CD1c-positive myeloid dendritic cell (primary cell): ENCODE data around the gene TSHZ2.
A peak's percentile ranks its signal among the peaks of the same experiment; 100 is the strongest.
"Not testable (repeated sequence)": the region's sequence is repeated elsewhere in the genome, so short reads cannot be mapped to it uniquely, and the experiment has no call there.

Experiments
- DNase-seq: peaks from one replicate; pipeline ENCODE4 v3.0.0-alpha.2; 2016; ENCODE audit errors: extremely low spot score

TSHZ2 gene

DNA sequence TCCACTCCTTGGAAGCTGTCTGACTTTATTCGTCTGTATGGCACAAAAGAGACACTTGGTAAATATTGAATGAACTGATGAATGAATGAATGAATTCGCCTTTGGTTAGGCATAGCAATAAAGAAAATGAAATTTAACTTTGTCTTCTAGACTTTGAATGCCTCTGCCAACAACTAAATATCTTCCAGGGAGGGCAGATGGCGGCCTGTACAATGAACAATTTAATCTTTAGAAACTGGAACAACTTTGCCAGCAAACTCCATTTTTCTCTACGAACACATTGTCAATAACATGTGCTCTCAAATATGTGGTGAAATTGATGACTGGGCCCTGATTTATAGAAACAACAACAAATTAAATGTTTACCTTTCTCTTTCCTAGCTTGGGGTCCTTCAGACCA is 480.9 kb downstream of the TSHZ2 start:
- DNase-seq: no peak

GRCh38 chr20:53454675-53455276 is 482.6 kb downstream of the TSHZ2 start:
- DNase-seq: no peak

- DNase-seq: no peak
These were observed 491.2 kb downstream of the TSHZ2 start for GRCh38 chr20:53463101-53463972.

GRCh38 chr20:53466279-53466678 is 494.1 kb downstream of the TSHZ2 start:
- DNase-seq: no peak

DNA sequence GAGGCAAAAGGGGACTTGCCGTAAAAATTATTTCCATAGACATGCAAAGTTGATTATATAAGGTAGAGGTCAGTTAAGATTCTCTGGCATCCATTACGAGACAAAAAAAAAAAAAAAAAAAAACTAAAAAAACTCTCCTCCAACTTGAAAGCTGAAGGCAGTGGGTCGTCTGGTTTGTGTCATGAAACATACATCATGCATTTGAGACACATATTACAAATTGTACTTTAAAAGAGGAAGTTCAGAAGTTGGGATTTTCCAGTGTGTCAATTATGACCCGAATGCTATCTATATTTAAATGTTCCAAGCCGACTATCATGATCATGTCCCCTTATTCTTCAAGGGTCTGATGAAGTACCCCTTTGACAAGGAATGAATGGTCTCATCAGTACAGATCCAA is 496.4 kb downstream of the TSHZ2 start:
- DNase-seq: peak; percentile 9

GRCh38 chr20:53472859-53473258 is 500.7 kb downstream of the TSHZ2 start:
- DNase-seq: not testable (repeated sequence)

DNA sequence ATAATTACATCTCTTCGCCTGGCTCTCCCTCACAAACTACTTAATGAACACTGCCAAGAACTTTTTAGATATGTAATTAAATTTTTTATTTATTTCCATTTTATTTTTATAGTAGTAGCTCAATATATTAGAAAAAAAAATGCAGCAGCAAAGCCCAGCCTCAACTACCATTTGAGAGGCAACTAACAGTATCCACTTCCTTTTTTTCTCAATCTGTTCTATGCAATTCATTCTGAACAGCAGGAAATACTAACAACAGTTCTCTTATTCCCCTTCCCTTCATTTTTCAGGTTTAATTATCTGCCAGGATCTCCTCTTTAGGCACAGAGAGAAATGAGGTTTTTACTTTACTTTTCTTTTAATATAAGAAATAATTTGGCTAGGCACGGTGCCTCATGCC is 508.8 kb downstream of the TSHZ2 start:
- no peak for DNase-seq

DNA sequence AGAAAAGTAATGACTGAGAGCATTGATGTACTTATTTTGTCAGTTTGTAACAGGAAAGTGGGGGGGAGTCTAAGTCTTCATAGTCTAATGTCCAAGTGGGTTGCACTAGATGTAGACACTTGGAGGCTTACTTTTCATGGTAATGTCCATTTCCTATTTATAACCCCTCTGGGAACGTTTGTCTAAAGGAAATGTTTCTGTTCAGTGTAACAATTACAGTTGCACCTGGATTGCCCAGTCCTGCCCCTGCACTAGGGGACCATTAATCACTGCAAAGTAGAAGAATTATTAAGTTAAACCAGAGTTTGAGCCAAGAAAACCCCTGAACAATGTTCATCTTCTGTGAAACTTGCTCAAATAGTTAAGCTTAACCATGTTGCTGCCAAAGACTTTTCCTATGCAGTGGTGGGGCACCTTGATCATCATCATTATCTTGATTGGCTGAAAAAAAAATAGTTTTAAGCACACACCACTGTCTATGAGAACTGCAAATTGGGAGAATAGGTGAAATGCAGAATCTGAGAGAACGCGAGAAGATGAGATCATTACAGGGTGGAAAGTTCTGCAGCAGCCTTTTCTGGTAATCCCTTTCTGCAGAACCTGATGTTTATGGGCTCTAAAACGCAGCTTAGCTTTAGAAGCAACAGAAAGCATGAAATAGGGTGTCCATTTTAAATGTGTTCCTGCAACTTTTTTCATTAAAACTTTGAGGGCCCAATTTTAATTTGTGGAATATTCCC is 515.5 kb downstream of the TSHZ2 start:
- no peak for DNase-seq

DNA sequence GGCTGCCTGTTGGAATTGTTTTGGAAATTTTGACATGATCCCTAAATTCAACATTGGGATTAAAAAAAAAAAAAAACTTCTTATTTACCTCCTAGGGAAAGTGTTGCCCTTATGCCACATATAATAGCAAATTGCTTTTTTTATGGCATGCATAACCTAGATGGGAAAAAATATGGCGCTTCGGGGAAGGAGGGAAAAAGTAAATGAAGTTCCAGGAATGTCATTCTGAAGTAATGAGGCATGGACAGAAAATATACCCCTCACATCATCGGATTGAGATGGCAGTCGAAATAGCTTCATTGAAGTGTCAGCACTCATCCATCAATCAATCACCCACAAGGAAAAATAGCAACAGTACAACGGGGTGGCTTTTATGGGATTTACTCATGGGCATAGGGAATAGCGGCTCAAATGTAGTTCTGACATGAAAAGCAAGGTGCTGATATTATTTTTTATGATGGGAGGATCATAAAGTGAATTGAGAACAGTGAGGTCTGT is 516.7 kb downstream of the TSHZ2 start:
- no peak for DNase-seq

GRCh38 chr20:53489528-53489927 is 517.4 kb downstream of the TSHZ2 start:
- no peak for DNase-seq

DNA sequence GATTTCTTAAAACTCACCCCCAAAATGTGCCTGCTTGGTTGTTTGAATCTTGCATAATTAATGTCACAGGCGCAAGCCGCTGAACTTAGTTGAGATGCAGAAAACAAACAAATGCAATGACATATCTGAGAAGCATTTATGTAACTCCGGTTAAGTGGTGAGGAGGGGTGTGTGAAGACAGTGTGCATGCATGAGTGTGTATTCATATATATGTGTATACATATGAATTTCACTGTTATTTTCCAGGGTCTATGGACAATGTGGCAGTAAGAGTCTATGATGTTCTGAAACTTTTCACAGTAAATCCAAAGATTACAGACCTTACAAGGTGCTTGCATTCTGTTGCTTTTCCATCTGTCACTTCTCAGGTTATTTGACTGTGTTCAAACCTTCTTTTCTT is 518.5 kb downstream of the TSHZ2 start:
- no peak for DNase-seq

- no peak for DNase-seq
These were observed 519.3 kb downstream of the TSHZ2 start for GRCh38 chr20:53491462-53491861.

- no peak for DNase-seq
These were observed 520.1 kb downstream of the TSHZ2 start for GRCh38 chr20:53492212-53492611.

DNA sequence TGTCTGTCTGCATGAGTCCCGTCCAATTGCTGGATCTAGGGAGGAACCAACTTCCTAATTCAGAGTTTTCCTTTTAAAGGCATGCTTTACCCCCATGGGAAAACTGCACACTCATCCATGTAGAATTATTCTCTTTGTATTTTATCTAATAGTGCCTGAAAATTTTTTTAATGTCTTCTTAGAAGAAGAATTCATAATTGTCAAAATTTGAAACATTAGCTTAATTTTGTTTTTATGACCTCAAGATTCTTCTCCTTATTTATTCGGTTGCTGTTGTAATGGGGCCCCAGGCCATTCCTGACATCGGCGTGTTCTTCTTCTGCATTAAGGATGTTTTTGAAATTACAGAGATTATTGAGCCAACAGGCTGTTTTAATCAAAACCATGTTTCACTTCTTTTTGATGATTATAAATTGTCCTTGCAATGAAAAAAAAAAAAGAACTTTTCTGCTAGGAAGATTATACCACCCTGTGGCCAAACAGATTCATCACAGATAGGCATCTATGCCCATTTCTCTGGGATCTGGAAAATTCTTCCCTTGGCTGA is 521.2 kb downstream of the TSHZ2 start:
- no peak for DNase-seq

GRCh38 chr20:53494753-53495152 is 522.6 kb downstream of the TSHZ2 start:
- no peak for DNase-seq

- DNase-seq: peak; percentile 30
These were observed 523.4 kb downstream of the TSHZ2 start for GRCh38 chr20:53495398-53496092.

DNA sequence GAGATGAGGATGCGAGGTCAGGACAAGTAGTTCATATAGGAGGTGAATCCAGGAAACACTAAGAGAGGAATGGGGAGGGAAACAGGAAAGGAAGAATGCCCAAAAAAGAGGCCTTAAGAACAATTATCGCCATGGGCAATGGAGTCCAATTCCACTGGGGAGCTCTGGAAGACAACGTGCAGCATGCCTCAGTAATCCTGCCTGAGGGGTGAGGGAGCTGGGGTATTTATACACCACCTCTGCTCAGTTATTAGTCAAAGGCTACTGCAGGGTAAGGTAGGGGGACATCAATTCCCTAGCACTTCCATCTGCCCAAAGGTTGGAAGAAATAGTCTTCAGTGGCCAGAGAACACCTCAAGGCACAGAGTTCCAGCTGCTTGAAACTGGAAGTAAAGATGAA is 525.1 kb downstream of the TSHZ2 start:
- no peak for DNase-seq

DNA sequence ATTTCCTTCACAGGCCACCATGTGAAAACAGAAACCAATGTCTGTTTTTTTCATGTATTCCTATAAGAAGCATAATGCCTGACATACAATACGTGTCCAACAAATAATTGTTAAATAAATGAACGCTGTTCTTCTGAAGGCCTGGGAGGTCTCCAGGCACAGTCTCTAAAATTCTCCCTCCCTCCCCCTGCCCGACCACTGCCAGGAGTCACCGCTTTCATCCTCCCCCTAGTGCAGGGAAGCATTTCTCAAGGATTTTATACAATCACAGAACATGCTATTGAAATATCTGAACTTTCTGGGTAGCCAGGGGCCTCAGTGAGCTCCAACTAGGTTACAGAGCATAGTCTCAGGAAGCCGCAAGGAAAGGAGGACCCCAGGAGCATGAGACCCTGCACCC is 526.2 kb downstream of the TSHZ2 start:
- no peak for DNase-seq

DNA sequence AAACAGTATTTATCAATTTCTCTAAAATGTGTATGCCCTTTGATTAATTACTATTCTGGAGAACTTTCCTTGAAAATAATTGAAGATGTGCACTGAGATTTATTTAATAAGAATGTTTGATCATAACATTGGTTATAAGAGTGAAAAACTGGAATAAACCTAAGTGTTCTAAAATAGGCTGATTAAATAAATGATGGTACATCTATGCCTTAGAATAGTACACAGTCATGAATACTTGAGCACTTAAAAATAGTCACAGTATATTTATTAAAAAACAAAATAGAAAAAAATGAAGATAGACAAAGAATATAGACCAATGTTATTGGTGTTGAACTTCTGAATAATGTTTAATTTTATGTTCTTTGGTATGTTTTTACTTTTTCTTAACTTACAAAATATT is 528.5 kb downstream of the TSHZ2 start:
- DNase-seq: no peak

DNA sequence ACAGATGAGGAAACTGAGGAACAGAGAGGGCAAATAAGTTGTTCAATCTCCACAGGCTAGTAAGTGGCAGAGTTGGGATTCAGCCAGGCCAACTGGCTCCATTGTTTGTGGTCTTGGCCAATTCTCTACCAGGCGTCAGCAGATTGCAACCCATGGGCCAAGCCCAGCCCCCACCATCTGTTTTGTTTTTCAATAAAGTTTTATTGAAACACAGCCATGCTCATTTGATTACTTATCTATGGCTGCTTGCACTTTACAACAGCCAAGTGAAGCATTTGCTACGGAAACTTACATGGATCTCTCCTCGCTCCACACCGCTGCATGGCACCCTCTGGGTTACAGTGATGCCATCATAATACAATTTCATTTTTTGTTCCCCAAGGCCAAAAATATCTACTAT is 530.7 kb downstream of the TSHZ2 start:
- DNase-seq: no peak

DNA sequence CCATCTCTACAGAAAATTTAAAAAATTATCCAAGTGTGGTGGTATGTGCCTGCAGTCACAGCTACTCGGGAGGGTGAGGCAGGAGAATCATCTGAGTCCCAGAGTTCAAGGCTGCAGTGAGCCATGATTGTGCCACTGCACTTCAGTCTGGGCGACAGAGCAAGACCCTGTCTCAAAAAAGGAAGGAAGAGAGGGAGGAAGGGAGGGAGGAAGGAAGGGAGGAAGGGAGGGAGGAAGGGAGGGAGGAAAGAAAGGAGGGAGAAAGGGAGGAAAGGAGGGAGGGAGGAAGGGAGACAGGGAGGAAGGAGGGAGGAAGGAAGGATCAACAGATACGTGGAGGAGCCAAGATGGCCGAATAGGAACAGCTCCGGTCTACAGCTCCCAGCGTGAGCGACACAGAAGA is 531.4 kb downstream of the TSHZ2 start:
- no peak for DNase-seq

DNA sequence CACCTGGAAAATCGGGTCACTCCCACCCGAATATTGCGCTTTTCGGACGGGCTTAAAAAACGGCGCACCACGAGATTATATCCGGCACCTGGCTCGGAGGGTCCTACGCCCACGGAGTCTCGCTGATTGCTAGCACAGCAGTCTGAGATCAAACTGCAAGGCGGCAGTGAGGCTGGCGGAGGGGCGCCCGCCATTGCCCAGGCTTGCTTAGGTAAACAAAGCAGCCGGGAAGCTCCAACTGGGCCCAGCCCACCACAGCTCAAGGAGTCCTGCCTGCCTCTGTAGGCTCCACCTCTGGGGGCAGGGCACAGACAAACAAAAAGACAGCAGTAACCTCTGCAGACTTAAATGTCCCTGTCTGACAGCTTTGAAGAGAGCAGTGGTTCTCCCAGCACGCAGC is 531.9 kb downstream of the TSHZ2 start:
- not testable (repeated sequence) for DNase-seq
